WTC11 (cell line): Measurements from ENCODE around the gene DSG3. TPM values are rescaled to one million over a fixed set of nuclear protein-coding genes. Genes with fewer than 3 reads are reported as not detected.

Source experiments
- ATAC-seq: fragments of 200-7000 bp; cut with Tn5 transposase; 2 replicates; pipeline ENCODE4 v1.10.0; 2021; ENCODE audit warnings: mild to moderate bottlenecking, moderate library complexity
- CTCF ChIA-PET: fragments of 300-600 bp; sonication (Branson Sonifier 250); formaldehyde crosslinking; loops from one replicate; lab custom pipeline; 2021; ENCODE audit warnings: antibody characterized with exemption; lab: Charles Lee
- POLR2A ChIA-PET: fragments of 350-600 bp; sonication (Branson Sonifier 250); formaldehyde crosslinking; loops from one replicate; lab custom pipeline; 2021; ENCODE audit warnings: antibody characterized with exemption; lab: Charles Lee
- DNase-seq: peaks from one replicate; pipeline ENCODE4 v3.0.0; 2021; ENCODE audit warnings: low spot score
- H3K27ac Mint-ChIP-seq: 2 replicates; pipeline ENCODE4 v1.8.0; 2021; ENCODE audit warnings: mixed read lengths
- H3K27me3 Mint-ChIP-seq: 2 replicates; pipeline ENCODE4 v1.8.0; 2021; ENCODE audit warnings: low read depth, mild to moderate bottlenecking, moderate library complexity, mixed read lengths
- H3K36me3 Mint-ChIP-seq: 2 replicates; pipeline ENCODE4 v1.8.0; 2021; ENCODE audit warnings: mixed read lengths
- H3K4me1 Mint-ChIP-seq: 2 replicates; pipeline ENCODE4 v1.8.0; 2022; ENCODE audit warnings: mixed read lengths
- H3K4me3 Mint-ChIP-seq: 2 replicates; pipeline ENCODE4 v1.8.0; 2021; ENCODE audit warnings: mild to moderate bottlenecking, moderate library complexity, mixed read lengths
- H3K9me3 Mint-ChIP-seq: 2 replicates; pipeline ENCODE4 v1.8.0; 2021; ENCODE audit warnings: mixed read lengths
- CREB1 ChIP-seq: sonication (generic); formaldehyde crosslinking; IDR thresholded peaks from 2 replicates; pipeline ENCODE4 v1.8.0; 2023; ENCODE audit warnings: mild to moderate bottlenecking, missing genetic modification reagents
- GABPB1 ChIP-seq: sonication (generic); formaldehyde crosslinking; IDR thresholded peaks from 2 replicates; pipeline ENCODE4 v1.8.1; 2023; ENCODE audit warnings: mild to moderate bottlenecking, missing genetic modification reagents
- GRHL2 ChIP-seq: fragments of 250-450 bp; sonication (Bioruptor Pico); IDR thresholded peaks from 2 replicates; pipeline ENCODE4 v1.8.0; 2022; ENCODE audit warnings: mild to moderate bottlenecking, moderate library complexity; ENCODE audit not compliant: insufficient replicate concordance, severe bottlenecking
- JAZF1 ChIP-seq: fragments of 250-450 bp; sonication (Bioruptor Pico); IDR thresholded peaks from 2 replicates; pipeline ENCODE4 v1.9.0; 2021; ENCODE audit warnings: moderate library complexity, mild to moderate bottlenecking, inconsistent platforms
- JUN ChIP-seq: sonication (generic); formaldehyde crosslinking; IDR thresholded peaks from 2 replicates; pipeline ENCODE4 v1.8.0; 2023; ENCODE audit warnings: mild to moderate bottlenecking, missing genetic modification reagents
- NFATC4 ChIP-seq: fragments of 250-450 bp; sonication (Bioruptor Pico); IDR thresholded peaks from 2 replicates; pipeline ENCODE4 v1.9.0; 2021; ENCODE audit warnings: mild to moderate bottlenecking
- NFYB ChIP-seq: sonication (generic); formaldehyde crosslinking; conservative IDR thresholded peaks from 2 replicates; pipeline ENCODE4 v1.8.0; 2022; ENCODE audit warnings: low read depth, missing genetic modification reagents
- NR1H2 ChIP-seq: sonication (generic); formaldehyde crosslinking; IDR thresholded peaks from 2 replicates; pipeline ENCODE4 v1.9.0; 2021; ENCODE audit warnings: mild to moderate bottlenecking, moderate library complexity, missing genetic modification reagents
- NR2C2 ChIP-seq: sonication (generic); formaldehyde crosslinking; IDR thresholded peaks from 2 replicates; pipeline ENCODE4 v1.8.0; 2022; ENCODE audit warnings: mild to moderate bottlenecking, missing genetic modification reagents
- PREB ChIP-seq: sonication (generic); formaldehyde crosslinking; IDR thresholded peaks from 2 replicates; pipeline ENCODE4 v1.8.1; 2022; ENCODE audit warnings: mild to moderate bottlenecking, missing genetic modification reagents, moderate library complexity, borderline replicate concordance
- PRRX2 ChIP-seq: fragments of 250-450 bp; sonication (Bioruptor Pico); IDR thresholded peaks from 2 replicates; pipeline ENCODE4 v1.8.0; 2021; ENCODE audit warnings: mild to moderate bottlenecking
- SMAD3 ChIP-seq: sonication (generic); formaldehyde crosslinking; IDR thresholded peaks from 2 replicates; pipeline ENCODE4 v1.8.0; 2022; ENCODE audit warnings: missing genetic modification reagents, mild to moderate bottlenecking, borderline replicate concordance
- ZBTB43 ChIP-seq: sonication (generic); formaldehyde crosslinking; IDR thresholded peaks from 2 replicates; pipeline ENCODE4 v1.8.1; 2023; ENCODE audit warnings: mild to moderate bottlenecking, missing genetic modification reagents
- ZMAT4 ChIP-seq: fragments of 250-450 bp; sonication (Bioruptor Pico); IDR thresholded peaks from 2 replicates; pipeline ENCODE4 v1.9.0; 2021; ENCODE audit warnings: mild to moderate bottlenecking
- ZNF121 ChIP-seq: sonication (generic); formaldehyde crosslinking; IDR thresholded peaks from 2 replicates; pipeline ENCODE4 v1.8.0; 2023; ENCODE audit warnings: missing genetic modification reagents
- ZNF138 ChIP-seq: sonication (generic); formaldehyde crosslinking; conservative IDR thresholded peaks from 2 replicates; pipeline ENCODE4 v1.8.1; 2022; ENCODE audit warnings: mild to moderate bottlenecking, moderate library complexity, missing genetic modification reagents
- ZNF263 ChIP-seq: sonication (generic); formaldehyde crosslinking; IDR thresholded peaks from 2 replicates; pipeline ENCODE4 v1.8.1; 2022; ENCODE audit warnings: low read depth, mild to moderate bottlenecking, moderate library complexity, missing genetic modification reagents
- ZNF423 ChIP-seq: fragments of 250-450 bp; sonication (Bioruptor Pico); IDR thresholded peaks from 2 replicates; pipeline ENCODE4 v2.1.2; 2022; ENCODE audit warnings: mild to moderate bottlenecking, moderate library complexity
- total RNA-seq: library from RNA; stranded (reverse); gene quantifications from 3 replicates; pipeline ENCODE4 v1.2.3, GENCODE V29; 2021
- TF ChIP-seq, protein P1 (sequence below): sonication (generic); formaldehyde crosslinking; IDR thresholded peaks from 2 replicates; pipeline ENCODE4 v1.8.1; 2023; ENCODE audit warnings: mild to moderate bottlenecking, missing genetic modification reagents
- TF ChIP-seq, protein P2 (sequence below): sonication (generic); formaldehyde crosslinking; IDR thresholded peaks from 2 replicates; pipeline ENCODE4 v1.8.0; 2022; ENCODE audit warnings: mild to moderate bottlenecking, missing genetic modification reagents

The DSG3 gene
- total RNA-seq, 1 experiment from 2014 or later, result 0.04 TPM

DNA sequence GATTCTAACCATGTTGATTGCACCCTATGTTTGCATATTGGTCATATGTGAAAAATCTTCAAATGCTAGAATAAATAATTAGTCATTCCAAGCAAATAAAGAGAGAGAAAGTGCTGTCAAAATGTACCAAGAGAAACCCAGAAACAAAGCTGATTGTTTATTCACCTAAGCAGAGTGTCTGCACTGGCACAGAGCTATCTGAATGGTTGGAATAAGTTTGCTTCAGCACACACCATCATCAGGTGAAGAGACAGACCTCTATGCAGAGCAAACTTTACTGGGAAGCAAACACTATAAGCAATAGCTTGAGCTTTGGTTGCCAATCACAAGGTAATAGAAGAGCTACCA, 45.5 kb upstream of the DSG3 start:
- DNase-seq, result no peak
- ChIA-PET POLR2A (no interaction called here), CTCF (no interaction called here)
- Mint-ChIP-seq H3K4me3 (no peak overlapping the region), H3K36me3 (no peaks in the 10 kb centered on the region), H3K4me1 (no peaks in the 10 kb centered on the region), H3K27me3 (no peaks in the 10 kb centered on the region), H3K27ac (no peak overlapping the region), H3K9me3 (no peaks in the 10 kb centered on the region)
- ATAC-seq, result no peak
- no peak for TF ChIP-seq GRHL2

- no peak for ATAC-seq
- TF ChIP-seq JAZF1 (CRISPR knock-in tag), result no peak
- no peak for TF ChIP-seq NR1H2
- no peak overlapping the region for H3K27ac Mint-ChIP-seq
- no peaks in the 10 kb centered on the region for H3K27me3 Mint-ChIP-seq
- H3K36me3 Mint-ChIP-seq, result no peaks in the 10 kb centered on the region
- no peak for DNase-seq
- H3K4me3 Mint-ChIP-seq, result no peak overlapping the region
- no peaks in the 10 kb centered on the region for H3K9me3 Mint-ChIP-seq
- no peaks in the 10 kb centered on the region for H3K4me1 Mint-ChIP-seq
- POLR2A ChIA-PET, result interaction anchor here (0.8 kb wide), 1 partner anchor 156 kb away, joined by 3 read pairs; no protein-coding TSS in a partner anchor
- CTCF ChIA-PET, result no interaction called here
Measured at GRCh38 chr18:31403409-31403808, 44.1 kb upstream of the DSG3 start.

- H3K4me3 Mint-ChIP-seq, result no peak overlapping the region
- ChIA-PET CTCF (interaction anchor here (1.0 kb wide), 1 partner anchor 17 kb away, joined by 5 read pairs; no protein-coding TSS in a partner anchor), POLR2A (no interaction called here)
- no peak for ATAC-seq
- peaks cover 6% of the 10 kb centered on the region for H3K9me3 Mint-ChIP-seq
- no peak overlapping the region for H3K27ac Mint-ChIP-seq
- no peaks in the 10 kb centered on the region for H3K27me3 Mint-ChIP-seq
- no peak for DNase-seq
- H3K4me1 Mint-ChIP-seq, result no peaks in the 10 kb centered on the region
- H3K36me3 Mint-ChIP-seq, result no peaks in the 10 kb centered on the region
- TF ChIP-seq, protein P1, sequence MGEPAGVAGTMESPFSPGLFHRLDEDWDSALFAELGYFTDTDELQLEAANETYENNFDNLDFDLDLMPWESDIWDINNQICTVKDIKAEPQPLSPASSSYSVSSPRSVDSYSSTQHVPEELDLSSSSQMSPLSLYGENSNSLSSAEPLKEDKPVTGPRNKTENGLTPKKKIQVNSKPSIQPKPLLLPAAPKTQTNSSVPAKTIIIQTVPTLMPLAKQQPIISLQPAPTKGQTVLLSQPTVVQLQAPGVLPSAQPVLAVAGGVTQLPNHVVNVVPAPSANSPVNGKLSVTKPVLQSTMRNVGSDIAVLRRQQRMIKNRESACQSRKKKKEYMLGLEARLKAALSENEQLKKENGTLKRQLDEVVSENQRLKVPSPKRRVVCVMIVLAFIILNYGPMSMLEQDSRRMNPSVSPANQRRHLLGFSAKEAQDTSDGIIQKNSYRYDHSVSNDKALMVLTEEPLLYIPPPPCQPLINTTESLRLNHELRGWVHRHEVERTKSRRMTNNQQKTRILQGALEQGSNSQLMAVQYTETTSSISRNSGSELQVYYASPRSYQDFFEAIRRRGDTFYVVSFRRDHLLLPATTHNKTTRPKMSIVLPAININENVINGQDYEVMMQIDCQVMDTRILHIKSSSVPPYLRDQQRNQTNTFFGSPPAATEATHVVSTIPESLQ, result no peak
- TF ChIP-seq ZNF121, result no peak
- no peak for TF ChIP-seq PRRX2 (CRISPR knock-in tag)
- TF ChIP-seq ZNF138 (CRISPR knock-in tag), result no peak
- no peak for TF ChIP-seq ZMAT4 (CRISPR knock-in tag)
- TF ChIP-seq, all 79 proteins: peak for 0
Measured at GRCh38 chr18:31407649-31408048, 39.9 kb upstream of the DSG3 start.

DNA sequence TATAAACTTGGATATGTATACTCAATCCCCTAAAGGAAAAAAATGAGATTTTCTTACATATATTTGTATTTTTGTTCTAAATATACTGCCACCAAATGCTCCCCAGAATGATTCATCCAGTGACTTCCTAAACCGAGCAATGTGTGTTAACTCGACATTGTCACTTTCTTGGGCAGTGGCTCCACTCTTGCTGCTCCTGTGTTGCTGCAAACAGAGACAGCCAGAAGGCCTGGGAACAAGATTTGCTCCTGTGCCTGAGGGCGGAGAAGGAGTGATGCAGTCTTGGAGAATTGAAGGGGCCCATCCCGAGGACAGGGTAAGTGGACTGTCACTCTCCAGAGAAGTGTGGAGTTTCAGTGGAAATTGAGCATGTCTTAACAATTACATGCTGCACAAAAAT, 38.3 kb upstream of the DSG3 start:
- ATAC-seq, result no peak
- no peaks in the 10 kb centered on the region for H3K27me3 Mint-ChIP-seq
- peaks cover 6% of the 10 kb centered on the region for H3K9me3 Mint-ChIP-seq
- no peak overlapping the region for H3K27ac Mint-ChIP-seq
- DNase-seq, result no peak
- H3K4me3 Mint-ChIP-seq, result no peak overlapping the region
- H3K36me3 Mint-ChIP-seq, result no peaks in the 10 kb centered on the region
- no peaks in the 10 kb centered on the region for H3K4me1 Mint-ChIP-seq
- ChIA-PET POLR2A (no interaction called here), CTCF (interaction anchor here (2.2 kb wide), 1 partner anchor 15 kb away, joined by 14 read pairs; no protein-coding TSS in a partner anchor)
- TF ChIP-seq GABPB1, result no peak
- TF ChIP-seq, protein P2, sequence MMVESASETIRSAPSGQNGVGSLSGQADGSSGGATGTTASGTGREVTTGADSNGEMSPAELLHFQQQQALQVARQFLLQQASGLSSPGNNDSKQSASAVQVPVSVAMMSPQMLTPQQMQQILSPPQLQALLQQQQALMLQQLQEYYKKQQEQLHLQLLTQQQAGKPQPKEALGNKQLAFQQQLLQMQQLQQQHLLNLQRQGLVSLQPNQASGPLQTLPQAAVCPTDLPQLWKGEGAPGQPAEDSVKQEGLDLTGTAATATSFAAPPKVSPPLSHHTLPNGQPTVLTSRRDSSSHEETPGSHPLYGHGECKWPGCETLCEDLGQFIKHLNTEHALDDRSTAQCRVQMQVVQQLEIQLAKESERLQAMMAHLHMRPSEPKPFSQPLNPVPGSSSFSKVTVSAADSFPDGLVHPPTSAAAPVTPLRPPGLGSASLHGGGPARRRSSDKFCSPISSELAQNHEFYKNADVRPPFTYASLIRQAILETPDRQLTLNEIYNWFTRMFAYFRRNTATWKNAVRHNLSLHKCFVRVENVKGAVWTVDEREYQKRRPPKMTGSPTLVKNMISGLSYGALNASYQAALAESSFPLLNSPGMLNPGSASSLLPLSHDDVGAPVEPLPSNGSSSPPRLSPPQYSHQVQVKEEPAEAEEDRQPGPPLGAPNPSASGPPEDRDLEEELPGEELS (CRISPR knock-in tag), result no peak
- no peak for TF ChIP-seq SMAD3
- TF ChIP-seq NFYB (CRISPR knock-in tag), result no peak
- no peak for TF ChIP-seq JUN (CRISPR knock-in tag)
- no peak for TF ChIP-seq ZNF263
- TF ChIP-seq NFATC4, result no peak
- TF ChIP-seq NR2C2 (CRISPR knock-in tag), result no peak
- no peak for TF ChIP-seq ZBTB43 (CRISPR knock-in tag)
- no peak for TF ChIP-seq PRRX2 (CRISPR knock-in tag)
- no peak for TF ChIP-seq ZNF423
- no peak for TF ChIP-seq NR1H2
- no peak for TF ChIP-seq CREB1 (CRISPR knock-in tag)
- no peak for TF ChIP-seq ZNF121
- no peak for TF ChIP-seq PREB
